CD8-positive, alpha-beta memory T cell (primary cell): Measurements from ENCODE around the gene DOCK1. TPM values are rescaled to one million over a fixed set of nuclear protein-coding genes. Genes with fewer than 3 reads are reported as not detected.
"Not testable (repeated sequence)": the region's sequence is repeated elsewhere in the genome, so short reads cannot be mapped to it uniquely, and the experiment has no call there.

ENCODE experiments used
- CTCF ChIA-PET: fragments of 350-600 bp; sonication (Branson Sonifier 250); formaldehyde crosslinking; loops from one replicate; lab custom pipeline; 2021; ENCODE audit warnings: antibody characterized with exemption; lab: Charles Lee
- POLR2A ChIA-PET: fragments of 350-600 bp; sonication (Branson Sonifier 250); formaldehyde crosslinking; loops from one replicate; lab custom pipeline; 2021; ENCODE audit warnings: antibody characterized with exemption; lab: Charles Lee
- DNase-seq, 5 donors: peaks; one replicate each; pipeline versions ENCODE4 v3.0.0 to v3.0.0-alpha.2; 2020 to 2022; ENCODE audit warnings: mixed read lengths in 1 of 5
- H3K27ac ChIP-seq: one replicate; pipeline ENCODE4 v1.7.0; 2013; ENCODE audit warnings: low read depth, mild to moderate bottlenecking, low read length, moderate library complexity
- H3K27me3 ChIP-seq: 2 replicates; pipeline ENCODE4 v1.7.0; 2013; ENCODE audit warnings: low read length, mild to moderate bottlenecking; ENCODE audit not compliant: insufficient read depth, poor library complexity, severe bottlenecking
- H3K36me3 ChIP-seq: 2 replicates; pipeline ENCODE4 v1.7.0; 2013; ENCODE audit warnings: mild to moderate bottlenecking, low read length, moderate library complexity; ENCODE audit not compliant: insufficient read depth
- H3K4me1 ChIP-seq: 2 replicates; pipeline ENCODE4 v1.7.0; 2013; ENCODE audit warnings: mild to moderate bottlenecking, low read length, moderate library complexity; ENCODE audit not compliant: insufficient read depth
- H3K4me3 ChIP-seq: 2 replicates; pipeline ENCODE4 v1.7.0; 2013; ENCODE audit warnings: mild to moderate bottlenecking, low read length
- H3K9me3 ChIP-seq: 2 replicates; pipeline ENCODE4 v1.7.0; 2013; ENCODE audit warnings: mild to moderate bottlenecking, low read length
- H3K27ac Mint-ChIP-seq, 8 donors: one replicate each; pipeline ENCODE4 v1.8.0; 2020 to 2021; ENCODE audit warnings: mixed read lengths in 8 of 8, mild to moderate bottlenecking in 6 of 8, inconsistent platforms in 3 of 8, moderate library complexity in 3 of 8
- H3K27me3 Mint-ChIP-seq, 2 donors: one replicate each; pipeline ENCODE4 v1.8.0; 2020 to 2021; ENCODE audit warnings: mixed read lengths in 2 of 2, mild to moderate bottlenecking in 1 of 2, moderate library complexity in 1 of 2
- H3K36me3 Mint-ChIP-seq, 3 donors: one replicate each; pipeline ENCODE4 v1.8.0; 2020 to 2021; ENCODE audit warnings: mixed read lengths in 3 of 3, inconsistent platforms in 1 of 3, mild to moderate bottlenecking in 1 of 3
- H3K4me1 Mint-ChIP-seq, 3 donors: one replicate each; pipeline ENCODE4 v1.8.0; 2020 to 2021; ENCODE audit warnings: mixed read lengths in 3 of 3, inconsistent platforms in 1 of 3, mild to moderate bottlenecking in 1 of 3
- H3K4me3 Mint-ChIP-seq, 7 donors: one replicate each; pipeline ENCODE4 v1.8.0; 2020 to 2021; ENCODE audit warnings: mixed read lengths in 7 of 7, mild to moderate bottlenecking in 6 of 7, moderate library complexity in 4 of 7, inconsistent platforms in 2 of 7
- H3K9me3 Mint-ChIP-seq, 5 donors: one replicate each; pipeline ENCODE4 v1.8.0; 2020 to 2022; ENCODE audit warnings: mixed read lengths in 5 of 5, mild to moderate bottlenecking in 3 of 5, moderate library complexity in 2 of 5, inconsistent platforms in 1 of 5
- polyA plus RNA-seq: library from polyadenylated mRNA; unstranded; fragments of 300-500 nt; fragmentation: Illumina TruSeq; gene quantifications from one replicate; pipeline ENCODE4 v1.2.3, GENCODE V29; 2021
- total RNA-seq, 2 experiments: library from RNA; stranded (reverse); gene quantifications; one replicate each; pipeline ENCODE4 v1.2.3, GENCODE V29; 2021

The DOCK1 gene
- total and polyA plus RNA-seq, 3 experiments from 2014 or later = 0.16 to 0.18 TPM; not detected in 1

DNA sequence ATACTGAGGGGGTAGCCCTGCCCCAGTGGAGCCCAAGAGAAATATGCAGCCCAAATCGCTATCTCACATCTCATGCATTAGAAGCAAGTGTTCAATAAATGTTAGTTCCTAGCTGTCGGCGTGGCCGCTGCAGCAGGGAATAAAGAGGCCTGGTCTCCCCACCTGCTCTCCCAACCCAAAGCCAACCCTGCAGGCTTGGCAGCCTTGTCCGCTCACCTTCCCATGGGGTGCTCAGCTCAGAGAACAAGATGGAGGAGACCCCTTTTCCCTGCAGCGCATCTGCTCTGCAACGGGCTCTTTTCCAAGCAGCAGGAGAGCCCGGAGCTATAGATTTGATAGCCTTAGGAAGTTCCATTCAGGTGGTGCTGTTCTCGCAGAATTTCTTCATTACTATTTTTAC lies 12.0 kb upstream of the DOCK1 start:
- no peaks in the 10 kb centered on the region for H3K27me3 ChIP-seq
- Mint-ChIP-seq H3K4me3 (no peak overlapping the region), H3K4me1 (no peaks in the 10 kb centered on the region), H3K36me3 (no peaks in the 10 kb centered on the region), H3K9me3 (peaks cover 3 to 16% (median 14%) of the 10 kb centered on the region in 5 donors), H3K27ac (no peak overlapping the region), H3K27me3 (no peaks in the 10 kb centered on the region)
- ChIA-PET POLR2A (no interaction called here), CTCF (no interaction called here)
- no peaks in the 10 kb centered on the region for H3K4me1 ChIP-seq
- no peak overlapping the region for H3K27ac ChIP-seq
- H3K9me3 ChIP-seq = no peaks in the 10 kb centered on the region
- no peak for DNase-seq
- H3K36me3 ChIP-seq = no peaks in the 10 kb centered on the region
- H3K4me3 ChIP-seq = no peak overlapping the region

DNA sequence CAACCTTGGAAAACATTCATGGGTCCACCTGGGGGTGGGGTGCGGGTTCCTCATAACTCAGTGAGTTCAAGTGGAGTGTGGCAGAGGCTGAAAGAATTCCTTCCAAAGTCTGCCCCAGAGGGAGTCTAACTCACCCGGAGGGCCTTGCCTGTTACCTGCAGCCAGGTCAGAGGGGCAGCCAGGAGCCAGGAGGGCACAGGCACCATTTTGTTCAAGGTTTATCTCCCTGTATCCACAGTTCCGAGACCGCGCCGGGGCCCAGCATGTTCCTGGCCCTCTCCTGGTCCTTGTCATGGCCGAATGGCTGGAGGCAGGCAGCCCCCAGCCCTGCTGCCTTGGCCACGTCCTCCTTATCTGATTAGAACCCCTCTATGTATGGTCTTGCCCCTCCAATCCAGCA lies 11.4 kb upstream of the DOCK1 start:
- Histone ChIP-seq H3K4me1 (no peaks in the 10 kb centered on the region), H3K27me3 (no peaks in the 10 kb centered on the region), H3K9me3 (no peaks in the 10 kb centered on the region), H3K27ac (no peak overlapping the region), H3K36me3 (no peaks in the 10 kb centered on the region), H3K4me3 (no peak overlapping the region)
- H3K27ac Mint-ChIP-seq = no peak overlapping the region
- H3K36me3 Mint-ChIP-seq = no peaks in the 10 kb centered on the region
- ChIA-PET CTCF (no interaction called here), POLR2A (no interaction called here)
- H3K4me1 Mint-ChIP-seq = no peaks in the 10 kb centered on the region
- H3K27me3 Mint-ChIP-seq = no peaks in the 10 kb centered on the region
- peaks cover 8 to 22% (median 17%) of the 10 kb centered on the region in 5 donors for H3K9me3 Mint-ChIP-seq
- no peak overlapping the region for H3K4me3 Mint-ChIP-seq
- DNase-seq = no peak

DNA sequence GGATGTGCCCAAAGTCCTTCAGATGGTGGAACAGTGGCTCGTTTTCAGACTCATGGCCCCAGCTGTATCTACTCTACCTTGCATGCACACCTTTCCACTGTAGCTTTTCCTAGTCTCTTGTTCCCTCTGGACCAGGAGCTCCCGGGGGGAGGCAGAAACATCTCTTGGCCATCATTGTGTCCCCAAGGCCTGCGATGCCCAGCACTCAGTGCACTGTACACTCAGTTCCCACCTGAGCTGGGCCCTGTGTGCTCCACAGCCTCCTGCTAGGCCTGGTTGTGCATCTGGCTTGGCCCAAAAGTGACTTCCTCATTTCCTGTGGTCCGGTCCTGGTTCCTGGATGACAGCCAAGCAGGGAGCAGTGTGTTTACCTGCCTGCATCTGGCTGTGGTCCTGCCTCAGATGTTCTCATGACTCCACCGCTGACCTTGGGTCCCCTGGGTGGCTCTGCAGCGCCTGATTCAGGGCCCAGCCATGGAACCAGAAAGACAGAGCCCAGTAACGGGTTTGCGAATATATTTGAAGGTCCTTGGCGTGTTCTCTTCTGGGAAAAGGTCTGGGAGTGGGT lies 9.9 kb upstream of the DOCK1 start:
- no peaks in the 10 kb centered on the region for H3K4me1 ChIP-seq
- no peaks in the 10 kb centered on the region for H3K27me3 ChIP-seq
- Mint-ChIP-seq H3K27ac (no peak overlapping the region), H3K4me1 (no peaks in the 10 kb centered on the region), H3K36me3 (no peaks in the 10 kb centered on the region), H3K4me3 (no peak overlapping the region), H3K9me3 (peaks cover 7 to 24% (median 20%) of the 10 kb centered on the region in 5 donors), H3K27me3 (no peaks in the 10 kb centered on the region)
- POLR2A ChIA-PET = no interaction called here
- H3K4me3 ChIP-seq = no peak overlapping the region
- H3K36me3 ChIP-seq = no peaks in the 10 kb centered on the region
- CTCF ChIA-PET = no interaction called here
- H3K9me3 ChIP-seq = no peaks in the 10 kb centered on the region
- H3K27ac ChIP-seq = no peak overlapping the region
- no peak for DNase-seq

DNA sequence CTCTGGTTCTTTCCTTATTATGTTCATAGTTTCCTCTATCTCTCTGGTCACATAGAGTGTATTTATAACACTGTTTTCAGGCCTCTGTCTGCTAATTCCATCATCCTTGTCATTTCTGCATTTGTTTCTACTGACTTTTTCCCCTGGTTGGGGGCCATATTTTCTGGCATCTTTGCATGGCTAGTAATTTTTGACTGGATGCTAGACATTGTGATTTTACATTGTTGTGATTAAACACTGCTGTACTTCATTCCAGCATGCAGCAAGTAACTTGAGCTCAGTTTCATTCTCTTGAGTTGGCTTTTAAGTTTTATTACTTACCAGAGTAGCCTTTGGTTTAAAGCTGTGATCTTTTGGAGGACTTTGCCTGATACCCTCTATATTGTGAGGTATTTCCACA lies 6.8 kb upstream of the DOCK1 start:
- no peaks in the 10 kb centered on the region for H3K4me1 Mint-ChIP-seq
- H3K4me3 Mint-ChIP-seq = no peak overlapping the region
- ChIA-PET POLR2A (no interaction called here), CTCF (no interaction called here)
- Histone ChIP-seq H3K36me3 (no peaks in the 10 kb centered on the region), H3K4me1 (no peaks in the 10 kb centered on the region), H3K4me3 (no peak overlapping the region), H3K27me3 (no peaks in the 10 kb centered on the region), H3K27ac (no peak overlapping the region), H3K9me3 (no peaks in the 10 kb centered on the region)
- H3K36me3 Mint-ChIP-seq = no peaks in the 10 kb centered on the region
- H3K27ac Mint-ChIP-seq = no peak overlapping the region
- H3K9me3 Mint-ChIP-seq = peaks cover 11 to 28% (median 20%) of the 10 kb centered on the region in 5 donors
- DNase-seq = no peak
- H3K27me3 Mint-ChIP-seq = peaks cover 4 to 6% of the 10 kb centered on the region in 2 donors

DNA sequence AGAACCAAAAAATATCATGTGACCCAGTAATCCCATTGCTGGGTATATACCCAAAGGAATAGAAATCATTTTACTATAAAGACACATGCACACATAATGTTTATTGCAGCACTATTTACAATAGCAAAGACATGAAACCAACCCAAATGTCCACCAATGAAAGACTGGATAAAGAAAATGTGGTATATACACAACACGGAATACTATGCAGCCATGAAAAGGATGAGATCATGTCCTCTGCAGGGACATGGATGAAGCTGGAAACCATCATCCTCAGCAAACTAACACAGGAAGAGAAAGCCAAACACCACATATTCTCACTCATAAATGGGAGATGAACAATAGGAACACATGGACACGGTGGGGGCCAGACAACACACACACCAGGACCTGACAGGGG lies 5.7 kb upstream of the DOCK1 start:
- H3K36me3 Mint-ChIP-seq, H3K4me1 ChIP-seq, CTCF ChIA-PET, H3K4me1 Mint-ChIP-seq, H3K36me3 ChIP-seq, DNase-seq, H3K27ac Mint-ChIP-seq, POLR2A ChIA-PET, H3K4me3 Mint-ChIP-seq, H3K27ac ChIP-seq, H3K27me3 ChIP-seq, H3K9me3 ChIP-seq, H3K4me3 ChIP-seq: not testable (repeated sequence)
- peaks cover 11 to 27% (median 21%) of the 10 kb centered on the region in 5 donors for H3K9me3 Mint-ChIP-seq
- H3K27me3 Mint-ChIP-seq = peaks cover 9 to 14% of the 10 kb centered on the region in 2 donors

DNA sequence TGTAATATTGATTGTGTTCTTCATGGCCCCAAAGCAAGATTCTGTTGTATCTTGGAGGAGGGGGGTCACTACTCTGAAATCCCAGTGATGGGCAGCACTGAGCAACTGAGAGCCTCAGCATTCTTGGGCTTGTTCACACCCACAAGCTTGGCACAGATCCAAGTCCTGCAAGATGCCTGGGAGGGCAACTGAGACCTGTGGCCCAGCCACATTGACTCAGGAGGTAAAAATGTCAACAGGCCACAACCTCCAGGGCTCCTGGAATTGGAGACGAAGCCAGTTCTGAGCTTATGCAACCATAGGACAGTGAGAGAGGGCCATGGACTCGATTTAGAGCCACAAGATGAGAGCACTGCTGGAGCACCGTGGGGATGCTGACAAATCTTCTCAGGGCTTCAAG lies 3.1 kb upstream of the DOCK1 start:
- H3K4me1 ChIP-seq = no peaks in the 10 kb centered on the region

DNA sequence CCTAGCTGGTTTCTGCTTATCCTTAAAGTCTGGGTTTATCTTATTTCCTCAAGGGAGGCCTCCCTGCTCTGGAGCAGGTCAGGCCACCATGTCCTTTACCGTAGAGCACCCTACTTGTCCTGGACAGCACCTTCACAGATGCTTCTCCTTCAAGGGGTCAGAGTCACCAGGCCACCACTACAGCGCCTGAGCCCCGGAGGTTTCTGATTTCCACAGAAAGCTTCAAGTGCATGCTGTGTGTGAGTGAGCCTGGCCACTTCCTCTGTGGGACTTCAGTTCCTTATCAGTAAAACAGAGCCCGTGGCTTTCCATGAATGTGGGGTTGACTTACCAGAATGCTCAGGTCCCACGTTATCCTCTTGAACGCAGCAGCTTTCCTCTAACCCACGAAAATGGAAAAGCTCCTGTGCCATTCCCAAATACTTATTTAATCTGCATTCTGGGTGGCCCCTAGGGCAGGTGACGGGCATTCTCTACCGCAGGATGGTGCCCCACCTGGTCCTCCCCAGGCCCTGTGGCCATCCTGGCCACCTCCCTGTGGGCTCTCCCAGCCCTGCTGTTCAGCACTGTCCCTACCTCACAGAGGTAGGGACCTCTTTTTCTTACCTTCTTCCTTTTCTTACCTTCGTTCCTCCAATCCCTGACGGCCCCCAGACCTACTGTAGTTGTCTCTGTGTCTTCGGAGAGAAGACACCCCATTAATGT lies 1.4 kb upstream of the DOCK1 start:
- no peak for DNase-seq
- H3K36me3 ChIP-seq = no peaks in the 10 kb centered on the region
- H3K27me3 Mint-ChIP-seq = peaks cover 19 to 21% of the 10 kb centered on the region in 2 donors
- ChIA-PET CTCF (no interaction called here), POLR2A (no interaction called here)
- H3K36me3 Mint-ChIP-seq = no peaks in the 10 kb centered on the region
- no peak overlapping the region for H3K4me3 ChIP-seq
- no peaks in the 10 kb centered on the region for H3K27me3 ChIP-seq
- H3K4me1 ChIP-seq = no peaks in the 10 kb centered on the region
- peaks cover 5 to 15% (median 13%) of the 10 kb centered on the region in 5 donors for H3K9me3 Mint-ChIP-seq
- no peaks in the 10 kb centered on the region for H3K9me3 ChIP-seq
- H3K4me1 Mint-ChIP-seq = no peaks in the 10 kb centered on the region
- no peak overlapping the region for H3K4me3 Mint-ChIP-seq
- no peak overlapping the region for H3K27ac ChIP-seq
- no peak overlapping the region for H3K27ac Mint-ChIP-seq

More for the DNA sequence above, 3.1 kb upstream of the DOCK1 start:
- no peaks in the 10 kb centered on the region for H3K36me3 ChIP-seq
- no peak overlapping the region for H3K4me3 ChIP-seq
- Mint-ChIP-seq H3K27ac (no peak overlapping the region), H3K27me3 (peaks cover 19 to 21% of the 10 kb centered on the region in 2 donors), H3K9me3 (peaks cover 11 to 26% (median 21%) of the 10 kb centered on the region in 5 donors), H3K4me3 (no peak overlapping the region), H3K36me3 (no peaks in the 10 kb centered on the region), H3K4me1 (no peaks in the 10 kb centered on the region)
- no peaks in the 10 kb centered on the region for H3K27me3 ChIP-seq
- POLR2A ChIA-PET = no interaction called here
- DNase-seq = no peak
- CTCF ChIA-PET = no interaction called here
- H3K27ac ChIP-seq = no peak overlapping the region
- no peaks in the 10 kb centered on the region for H3K9me3 ChIP-seq

DNA sequence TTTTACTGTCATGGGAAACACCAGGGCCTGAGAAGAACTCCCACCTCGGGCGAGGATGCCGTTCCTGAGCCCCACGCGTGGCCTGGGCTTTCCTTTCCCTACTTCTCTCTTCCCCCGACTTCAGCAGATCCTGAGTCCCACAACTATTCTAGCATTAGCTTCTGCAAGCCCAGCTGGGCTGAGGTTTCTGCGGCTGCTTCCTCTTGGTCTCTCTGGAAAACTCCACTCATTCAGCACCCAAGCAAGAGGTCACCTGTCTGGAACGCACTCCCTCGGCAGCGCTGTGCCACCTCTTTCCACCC lies 761 bp upstream of the DOCK1 start:
- H3K36me3 Mint-ChIP-seq = no peaks in the 10 kb centered on the region

More for the DNA sequence above, 761 bp upstream of the DOCK1 start:
- ChIA-PET CTCF (no interaction called here), POLR2A (no interaction called here)
- Histone ChIP-seq H3K4me3 (no peak overlapping the region), H3K4me1 (no peaks in the 10 kb centered on the region), H3K36me3 (no peaks in the 10 kb centered on the region), H3K27ac (no peak overlapping the region), H3K27me3 (no peaks in the 10 kb centered on the region), H3K9me3 (no peaks in the 10 kb centered on the region)
- DNase-seq = no peak
- no peak overlapping the region for H3K4me3 Mint-ChIP-seq
- H3K27ac Mint-ChIP-seq = no peak overlapping the region
- peaks cover 19 to 21% of the 10 kb centered on the region in 2 donors for H3K27me3 Mint-ChIP-seq
- peaks cover 4 to 15% (median 13%) of the 10 kb centered on the region in 5 donors for H3K9me3 Mint-ChIP-seq
- H3K4me1 Mint-ChIP-seq = no peaks in the 10 kb centered on the region
